DND-41 (cell line): ENCODE results near the gene IFI27L1.

Experiments used
- ATAC-seq: fragments of 200-7000 bp; cut with Tn5 transposase; 3 replicates; pipeline ENCODE4 v1.9.1; 2021; ENCODE audit warnings: low read depth; ENCODE audit not compliant: insufficient read depth
- DNase-seq: peaks from one replicate; pipeline ENCODE4 v3.0.0-alpha.2; 2020
- H2AFZ ChIP-seq: 2 replicates; pipeline ENCODE4 v1.6.0; 2012; ENCODE audit warnings: low read depth, low read length
- H3K27ac ChIP-seq: 2 replicates; pipeline ENCODE4 v1.5.1; 2012; ENCODE audit warnings: low read length, inconsistent platforms
- H3K27me3 ChIP-seq: fragments of 200-600 bp; sonication (generic); 2 replicates; pipeline ENCODE4 v1.6.0; 2012; ENCODE audit warnings: low read length, mild to moderate bottlenecking, inconsistent platforms; ENCODE audit not compliant: insufficient read depth, poor library complexity
- H3K36me3 ChIP-seq: 2 replicates; pipeline ENCODE4 v1.5.1; 2012; ENCODE audit warnings: low read length, inconsistent platforms; ENCODE audit not compliant: insufficient read depth
- H3K4me1 ChIP-seq: 2 replicates; pipeline ENCODE4 v1.5.1; 2012; ENCODE audit warnings: mild to moderate bottlenecking, low read length; ENCODE audit not compliant: insufficient read depth
- H3K4me2 ChIP-seq: 2 replicates; pipeline ENCODE4 v1.6.0; 2012; ENCODE audit warnings: mild to moderate bottlenecking, moderate library complexity, low read length, inconsistent platforms; ENCODE audit not compliant: insufficient read depth
- H3K4me3 ChIP-seq, 2 experiments: fragments of 200-600 bp in 1 of 2; shearing (Covaris generic) in 1 of 2; 2 replicates each; pipeline ENCODE4 v1.5.1; 2012 to 2016; ENCODE audit warnings: inconsistent platforms in 2 of 2, low read length in 2 of 2, mild to moderate bottlenecking in 2 of 2, low read depth in 1 of 2, moderate library complexity in 1 of 2
- H3K79me2 ChIP-seq: 2 replicates; pipeline ENCODE4 v1.6.0; 2012; ENCODE audit warnings: low read length, inconsistent platforms; ENCODE audit not compliant: insufficient read depth
- H3K9ac ChIP-seq: 2 replicates; pipeline ENCODE4 v1.6.0; 2012; ENCODE audit warnings: low read depth, mild to moderate bottlenecking, inconsistent platforms, low read length, moderate library complexity
- H3K9me3 ChIP-seq: 2 replicates; pipeline ENCODE4 v1.5.1; 2012; ENCODE audit warnings: low read length, moderate library complexity, mild to moderate bottlenecking, inconsistent platforms; ENCODE audit not compliant: insufficient read depth, severe bottlenecking
- H4K20me1 ChIP-seq: 2 replicates; pipeline ENCODE4 v1.6.0; 2012; ENCODE audit warnings: low read length; ENCODE audit not compliant: insufficient read depth
- EZH2 ChIP-seq: IDR thresholded peaks from 3 replicates; pipeline ENCODE4 v1.6.1; 2012; ENCODE audit warnings: borderline replicate concordance, low read depth, mild to moderate bottlenecking, moderate library complexity, low read length, inconsistent platforms; ENCODE audit not compliant: severe bottlenecking
- TF ChIP-seq, protein P1 (sequence below): IDR thresholded peaks from 2 replicates; pipeline ENCODE4 v1.5.1; 2012; ENCODE audit warnings: borderline replicate concordance, low read length, moderate library complexity, mild to moderate bottlenecking; ENCODE audit not compliant: poor library complexity, severe bottlenecking; ENCODE audit errors: extremely low read depth

IFI27L1 gene

DNA sequence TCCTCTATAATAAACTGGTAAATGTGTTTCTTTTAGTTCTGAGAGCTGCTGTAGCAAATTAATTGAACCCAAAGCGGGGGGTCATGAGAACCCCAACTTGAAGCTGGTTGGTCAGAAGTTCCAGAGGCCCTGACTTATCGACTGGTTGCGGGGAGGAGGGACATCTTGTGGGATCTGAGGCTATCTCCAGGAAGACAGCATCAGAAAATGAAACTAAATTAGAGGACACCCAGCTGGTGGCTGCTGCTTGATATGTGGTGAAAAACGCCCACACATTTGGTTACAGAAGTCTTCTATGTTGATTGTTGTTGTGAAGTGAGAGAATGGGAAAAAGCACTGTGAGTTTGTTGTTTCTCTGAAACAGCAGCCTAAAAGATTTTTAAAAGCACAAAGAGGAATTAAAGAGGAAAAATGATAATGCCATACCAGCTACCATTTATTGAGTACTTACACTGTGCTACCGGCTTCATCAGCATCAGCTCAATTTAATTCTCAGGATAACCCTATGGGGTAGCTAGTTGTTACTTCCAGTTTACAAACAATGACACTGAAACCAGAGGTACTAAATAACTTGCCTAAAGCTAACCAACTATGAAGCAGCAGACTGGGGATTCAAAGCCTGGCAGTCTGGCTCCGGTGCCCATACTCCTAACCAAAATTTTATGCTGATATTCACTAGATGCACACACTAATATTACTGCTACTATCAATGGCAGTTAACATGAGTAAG lies 24.4 kb upstream of the IFI27L1 start:
- H3K9me3 ChIP-seq: no peaks in the 10 kb centered on the region
- TF ChIP-seq, protein P1, sequence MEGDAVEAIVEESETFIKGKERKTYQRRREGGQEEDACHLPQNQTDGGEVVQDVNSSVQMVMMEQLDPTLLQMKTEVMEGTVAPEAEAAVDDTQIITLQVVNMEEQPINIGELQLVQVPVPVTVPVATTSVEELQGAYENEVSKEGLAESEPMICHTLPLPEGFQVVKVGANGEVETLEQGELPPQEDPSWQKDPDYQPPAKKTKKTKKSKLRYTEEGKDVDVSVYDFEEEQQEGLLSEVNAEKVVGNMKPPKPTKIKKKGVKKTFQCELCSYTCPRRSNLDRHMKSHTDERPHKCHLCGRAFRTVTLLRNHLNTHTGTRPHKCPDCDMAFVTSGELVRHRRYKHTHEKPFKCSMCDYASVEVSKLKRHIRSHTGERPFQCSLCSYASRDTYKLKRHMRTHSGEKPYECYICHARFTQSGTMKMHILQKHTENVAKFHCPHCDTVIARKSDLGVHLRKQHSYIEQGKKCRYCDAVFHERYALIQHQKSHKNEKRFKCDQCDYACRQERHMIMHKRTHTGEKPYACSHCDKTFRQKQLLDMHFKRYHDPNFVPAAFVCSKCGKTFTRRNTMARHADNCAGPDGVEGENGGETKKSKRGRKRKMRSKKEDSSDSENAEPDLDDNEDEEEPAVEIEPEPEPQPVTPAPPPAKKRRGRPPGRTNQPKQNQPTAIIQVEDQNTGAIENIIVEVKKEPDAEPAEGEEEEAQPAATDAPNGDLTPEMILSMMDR: no peak
- no peak for TF ChIP-seq EZH2
- no peak overlapping the region for H3K27ac ChIP-seq
- H4K20me1 ChIP-seq: peaks cover 43% of the 10 kb centered on the region
- peaks cover 20% of the 10 kb centered on the region for H3K79me2 ChIP-seq
- H3K9ac ChIP-seq: no peak overlapping the region
- peaks cover 97% of the 10 kb centered on the region for H3K36me3 ChIP-seq
- no peak overlapping the region for H3K4me3 ChIP-seq
- ATAC-seq: peak; percentile 58
- DNase-seq: no peak
- H3K4me2 ChIP-seq: no peak overlapping the region
- no peaks in the 10 kb centered on the region for H3K27me3 ChIP-seq
- no peak overlapping the region for H2AFZ ChIP-seq
- no peaks in the 10 kb centered on the region for H3K4me1 ChIP-seq

DNA sequence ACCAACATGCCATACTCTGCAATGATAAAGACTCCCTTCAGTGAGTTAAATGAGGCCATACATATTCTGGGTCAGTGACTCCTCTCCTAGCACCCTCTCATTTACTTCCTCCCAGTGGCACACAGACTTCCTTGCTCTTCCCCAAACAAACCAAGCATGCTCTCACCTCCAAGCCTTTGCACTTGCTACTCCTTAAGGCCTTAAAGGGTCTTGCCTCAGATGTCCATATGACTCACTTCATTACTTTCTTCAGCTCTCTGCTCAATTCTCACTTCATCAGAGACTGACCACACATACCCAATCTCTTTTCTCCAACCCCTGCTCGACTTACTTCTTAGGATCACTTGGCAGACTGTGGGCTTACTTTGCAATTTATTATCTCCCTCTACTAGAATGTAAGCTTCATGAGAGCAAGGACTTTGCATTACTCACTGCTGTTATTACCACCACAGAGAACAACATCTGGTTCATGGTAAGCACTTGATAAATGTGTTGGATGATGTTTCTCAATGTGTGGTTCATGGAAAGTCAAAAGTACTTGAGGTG lies 22.9 kb upstream of the IFI27L1 start:
- no peak overlapping the region for H3K27ac ChIP-seq
- H3K36me3 ChIP-seq: peaks cover 95% of the 10 kb centered on the region
- no peak overlapping the region for H2AFZ ChIP-seq
- H3K4me1 ChIP-seq: no peaks in the 10 kb centered on the region
- ATAC-seq (no peak), DNase-seq (no peak)
- no peaks in the 10 kb centered on the region for H3K9me3 ChIP-seq
- peaks cover 35% of the 10 kb centered on the region for H3K79me2 ChIP-seq
- TF ChIP-seq, protein P1: no peak
- TF ChIP-seq EZH2: no peak
- H4K20me1 ChIP-seq: peaks cover 57% of the 10 kb centered on the region
- no peak overlapping the region for H3K4me2 ChIP-seq
- H3K27me3 ChIP-seq: no peaks in the 10 kb centered on the region
- H3K9ac ChIP-seq: no peak overlapping the region
- H3K4me3 ChIP-seq: no peak overlapping the region

DNA sequence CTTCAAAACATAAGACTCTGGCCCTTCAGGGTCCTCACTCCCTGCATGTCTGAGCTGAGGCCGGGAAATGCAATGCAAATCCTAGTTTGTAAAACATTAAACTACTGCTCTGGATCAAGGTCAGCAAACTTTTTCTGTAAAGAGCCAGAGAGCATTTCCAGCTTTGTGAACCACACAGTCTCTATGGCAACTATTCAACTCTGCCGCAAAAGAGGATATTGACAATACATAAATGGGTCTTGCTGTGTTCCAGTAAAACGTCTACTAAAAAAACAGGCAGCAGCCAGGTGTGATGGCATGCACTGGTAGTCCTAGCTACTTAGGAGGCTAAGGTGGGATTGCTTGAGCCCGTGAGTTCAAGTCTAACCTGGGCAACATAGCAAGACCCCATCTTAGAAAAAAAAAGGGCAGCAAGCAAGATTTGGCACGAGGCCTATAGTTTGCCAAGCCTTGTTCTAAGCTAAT lies 22.4 kb upstream of the IFI27L1 start:
- Histone ChIP-seq H3K4me1 (no peaks in the 10 kb centered on the region), H3K4me2 (no peak overlapping the region), H2AFZ (no peak overlapping the region), H4K20me1 (peaks cover 62% of the 10 kb centered on the region), H3K9me3 (no peaks in the 10 kb centered on the region), H3K36me3 (peaks cover 97% of the 10 kb centered on the region), H3K4me3 (no peak overlapping the region), H3K79me2 (peaks cover 40% of the 10 kb centered on the region), H3K9ac (no peak overlapping the region), H3K27me3 (no peaks in the 10 kb centered on the region), H3K27ac (no peak overlapping the region)
- ATAC-seq (no peak), DNase-seq (no peak)
- TF ChIP-seq EZH2: no peak
- TF ChIP-seq, protein P1: no peak
